Islet precursor cell (in vitro differentiated cells): ENCODE measurements around the gene ITK.
"Not testable (repeated sequence)": the region's sequence is repeated elsewhere in the genome, so short reads cannot be mapped to it uniquely, and the experiment has no call there.

Source experiments
- DNase-seq: peaks from one replicate; pipeline ENCODE4 v3.0.0-alpha.2; 2018

Gene ITK

DNA sequence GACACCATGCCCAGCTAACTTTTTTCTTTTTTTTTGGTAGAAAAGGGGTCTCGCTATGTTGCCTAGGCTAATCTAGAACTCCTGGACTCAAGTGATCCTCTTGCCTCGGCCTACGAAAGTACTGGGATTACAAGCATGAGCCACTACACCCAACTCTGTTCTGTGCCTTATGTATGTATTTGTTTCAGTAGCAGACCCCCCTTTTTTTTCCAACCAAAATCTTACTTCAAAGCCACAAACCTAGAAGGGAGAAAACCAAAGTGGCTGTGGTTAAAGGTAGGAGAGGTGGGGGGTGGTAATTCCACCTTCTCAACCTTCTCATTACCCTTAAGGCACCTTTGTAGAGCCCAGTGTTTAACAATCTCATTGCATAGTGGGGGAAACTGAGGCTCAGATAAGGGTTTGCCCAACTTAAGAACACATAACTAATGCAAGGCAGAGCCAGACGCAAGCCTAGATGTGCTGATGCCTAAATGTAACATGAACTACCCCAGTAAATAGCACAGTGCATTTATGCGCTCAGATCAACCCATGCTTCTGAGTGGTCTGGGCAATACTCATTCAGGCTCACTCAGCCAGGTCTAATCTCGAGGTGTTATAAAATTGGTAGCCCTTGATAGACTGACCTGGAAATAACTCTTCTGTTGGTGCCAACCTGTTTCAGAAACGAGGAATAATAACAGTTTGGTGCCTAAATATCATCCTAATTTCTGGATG, 33.0 kb downstream of the ITK start:
- no peak for DNase-seq

DNA sequence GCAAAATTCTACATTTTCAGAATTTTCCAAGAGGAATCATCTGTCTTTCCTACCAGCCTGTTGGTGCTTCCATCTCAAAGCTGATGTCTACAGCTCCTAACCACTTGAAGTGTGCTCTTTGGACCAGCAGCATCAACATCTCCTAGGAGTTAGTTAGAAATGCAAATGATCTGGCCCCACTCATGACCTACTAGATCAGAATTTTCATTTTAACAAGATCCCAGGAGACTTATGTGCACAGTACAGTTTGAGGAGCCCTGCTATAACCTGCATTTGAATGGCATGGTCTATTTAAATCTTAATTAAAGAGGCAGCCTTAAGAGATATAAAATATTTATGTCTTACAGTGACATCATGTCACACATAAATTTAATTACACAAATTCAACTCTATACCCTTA, 33.8 kb downstream of the ITK start:
- DNase-seq = no peak

DNA sequence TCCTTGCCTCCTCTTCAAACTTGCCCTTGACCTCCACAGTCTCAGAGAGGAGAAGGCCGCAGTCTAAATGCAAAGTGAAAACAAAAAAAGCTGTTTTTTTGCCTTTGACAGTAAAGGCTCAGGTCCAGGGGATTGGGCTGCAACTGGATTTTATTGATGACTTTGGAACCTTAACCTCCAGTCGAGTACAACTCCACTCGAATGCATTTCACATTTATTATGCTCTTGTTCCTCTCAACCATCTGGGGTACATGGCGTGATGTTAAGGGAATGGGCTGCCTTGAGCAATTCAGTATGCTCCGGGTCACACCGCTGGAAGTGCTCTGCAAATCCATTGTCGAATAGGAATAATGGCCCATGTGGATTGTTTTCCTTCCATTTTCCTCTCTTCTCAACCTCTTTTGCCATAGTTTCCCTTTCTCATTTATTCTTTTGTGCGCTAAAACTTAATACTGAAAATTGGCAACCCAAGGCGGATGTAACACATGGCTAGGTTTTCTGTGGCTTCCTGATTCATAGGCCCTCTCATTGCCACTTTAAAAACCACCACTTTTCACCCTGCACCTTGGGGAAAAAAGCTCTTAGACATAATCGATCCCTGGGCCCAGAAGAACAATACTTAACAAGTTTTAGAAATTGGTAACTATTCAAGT, 34.3 kb downstream of the ITK start:
- DNase-seq = no peak

- no peak for DNase-seq
Measured at GRCh38 chr5:157215514-157216167, 35.0 kb downstream of the ITK start.

- no peak for DNase-seq
Measured at GRCh38 chr5:157216391-157217142, 35.9 kb downstream of the ITK start.

DNA sequence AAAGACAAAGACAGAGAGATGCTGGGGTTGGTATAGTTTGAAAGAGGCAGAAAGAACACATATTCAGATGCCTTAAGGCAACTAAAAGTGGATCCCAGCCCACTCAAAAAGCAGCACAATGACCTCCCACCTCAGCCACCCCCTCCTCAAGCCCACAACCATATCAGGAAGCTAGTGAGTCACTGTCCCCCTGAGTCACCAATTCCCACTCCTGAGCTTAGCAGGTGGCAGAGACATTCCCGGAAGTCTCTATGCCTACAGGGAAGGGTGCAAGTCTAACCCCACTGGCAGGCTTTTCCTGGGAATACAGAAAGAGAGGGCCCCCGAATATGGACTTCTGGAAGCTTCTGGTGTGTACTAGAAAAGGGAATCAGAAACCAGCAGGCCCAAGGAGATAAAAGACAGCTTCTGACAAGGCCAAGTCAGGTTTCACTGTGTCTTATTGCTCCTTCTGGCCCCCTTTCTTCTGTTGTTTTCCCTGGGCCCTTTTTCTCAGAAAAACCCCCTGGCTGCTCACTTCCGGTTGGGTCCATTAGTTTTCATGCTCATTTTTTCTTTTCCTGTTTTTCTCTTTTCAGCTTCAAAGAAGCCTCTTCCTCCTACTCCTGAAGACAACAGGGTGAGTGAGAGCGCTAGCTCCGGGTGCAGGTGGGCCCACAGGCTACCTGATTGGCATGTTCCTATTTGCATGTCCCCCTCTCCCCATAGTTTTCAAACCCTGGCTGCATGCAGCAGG, 36.8 kb downstream of the ITK start:
- no peak for DNase-seq

DNA sequence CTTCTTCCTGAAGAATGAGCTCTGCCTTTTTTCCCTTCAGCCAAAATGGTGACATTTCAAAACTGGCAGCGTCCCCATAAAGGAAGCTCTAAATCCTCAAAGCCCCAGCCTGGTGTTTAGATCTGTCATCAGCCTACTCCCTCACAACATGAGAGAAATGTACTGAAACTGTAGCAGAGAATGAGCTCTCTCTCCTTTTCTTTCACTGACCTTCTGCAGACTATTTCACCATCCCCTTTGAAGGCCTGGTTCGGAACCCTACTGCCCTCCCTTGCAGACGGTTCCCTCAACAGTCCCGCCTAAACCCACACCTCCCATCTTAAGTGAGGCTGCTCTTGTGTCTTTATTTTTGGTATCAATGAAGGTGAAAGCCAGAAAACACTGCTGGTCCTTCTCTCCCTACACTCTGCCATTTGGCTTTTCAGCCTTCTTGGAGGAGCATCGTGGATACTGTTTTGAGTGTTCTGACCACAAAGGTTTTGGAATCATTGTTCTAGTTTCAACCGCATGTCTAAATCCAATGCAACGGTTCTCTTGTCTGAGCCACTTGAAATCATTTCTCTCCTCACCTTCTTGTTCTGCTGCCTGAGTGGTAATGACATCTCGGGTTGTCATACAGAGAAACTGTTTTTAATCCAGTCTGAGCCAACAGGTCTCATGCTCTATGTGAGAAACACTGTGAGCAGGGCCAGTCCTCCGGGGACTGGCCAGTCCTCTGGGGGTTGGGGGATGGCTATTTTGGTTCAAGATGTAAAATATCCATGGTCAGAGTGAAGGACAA, 39.0 kb downstream of the ITK start:
- DNase-seq = no peak

DNA sequence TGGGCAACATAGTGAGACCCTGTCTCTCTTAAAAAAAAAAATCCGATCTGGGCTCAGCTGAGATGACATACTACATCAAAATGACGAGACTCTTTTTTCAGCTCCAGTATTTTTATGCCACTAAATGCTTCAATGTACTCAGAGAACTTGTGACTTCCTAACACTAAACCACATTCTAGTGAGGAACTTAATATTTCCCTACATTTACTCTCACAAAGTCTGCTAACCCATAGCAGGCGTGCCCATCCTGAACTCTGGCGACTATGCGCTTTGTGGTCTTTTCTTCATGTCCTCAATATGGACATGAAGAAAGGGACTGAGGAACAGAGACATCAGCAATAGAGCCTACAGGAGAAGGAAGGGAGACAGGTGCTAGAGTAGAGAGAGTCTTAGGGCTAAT, 41.3 kb downstream of the ITK start:
- DNase-seq = no peak

DNA sequence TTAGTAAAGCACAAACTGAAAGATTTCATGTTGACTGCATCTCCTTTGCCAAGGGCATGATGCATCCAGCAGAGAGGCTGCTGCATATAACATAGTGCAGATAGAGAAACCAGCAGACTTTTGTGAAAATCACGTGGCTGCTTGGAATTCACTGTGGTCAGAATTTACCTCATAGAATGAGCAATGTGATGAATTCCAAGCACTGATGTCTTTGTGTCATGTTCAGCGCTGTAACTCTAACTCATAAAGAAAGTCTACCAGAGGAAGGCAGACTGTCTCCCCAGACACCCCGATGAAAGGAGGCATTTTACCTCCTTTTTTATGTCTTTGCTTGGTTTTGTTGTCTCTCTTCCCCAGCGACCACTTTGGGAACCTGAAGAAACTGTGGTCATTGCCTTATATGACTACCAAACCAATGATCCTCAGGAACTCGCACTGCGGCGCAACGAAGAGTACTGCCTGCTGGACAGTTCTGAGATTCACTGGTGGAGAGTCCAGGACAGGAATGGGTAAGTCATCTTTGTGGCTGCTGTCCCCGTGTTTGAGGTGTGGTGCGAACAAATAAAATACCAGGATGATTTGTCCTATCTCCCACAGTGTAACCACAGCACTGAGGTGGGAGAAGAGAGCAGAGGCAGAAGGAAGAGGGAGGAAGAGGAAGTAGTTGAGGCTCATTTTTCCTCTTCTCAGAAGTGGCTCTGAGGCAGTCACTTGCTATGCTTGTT, 42.0 kb downstream of the ITK start:
- DNase-seq = no peak

GRCh38 chr5:157225469-157226422, 45.1 kb downstream of the ITK start:
- no peak for DNase-seq

- no peak for DNase-seq
Measured at GRCh38 chr5:157230610-157231009, 50.0 kb downstream of the ITK start.

DNA sequence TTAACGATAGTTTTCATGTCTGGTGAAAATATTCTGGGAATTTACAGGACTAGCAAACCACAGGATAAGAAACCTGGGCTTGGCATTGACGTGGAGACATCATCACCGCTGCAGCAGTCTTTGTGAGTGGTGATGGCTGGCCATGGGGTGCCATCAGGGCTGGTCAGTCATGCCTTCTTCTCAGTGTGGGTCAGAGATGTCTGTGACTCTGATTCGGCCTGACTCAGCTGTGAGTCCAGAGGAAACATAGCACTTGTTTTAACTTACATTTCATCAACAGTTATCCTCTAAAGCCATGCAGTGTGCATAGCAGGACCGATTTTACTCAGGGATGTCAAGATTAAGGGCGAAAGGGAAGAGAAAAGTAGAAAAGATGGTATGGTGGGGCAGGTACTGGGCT, 52.1 kb downstream of the ITK start:
- DNase-seq = no peak

GRCh38 chr5:157233515-157233914, 52.9 kb downstream of the ITK start:
- DNase-seq = no peak

DNA sequence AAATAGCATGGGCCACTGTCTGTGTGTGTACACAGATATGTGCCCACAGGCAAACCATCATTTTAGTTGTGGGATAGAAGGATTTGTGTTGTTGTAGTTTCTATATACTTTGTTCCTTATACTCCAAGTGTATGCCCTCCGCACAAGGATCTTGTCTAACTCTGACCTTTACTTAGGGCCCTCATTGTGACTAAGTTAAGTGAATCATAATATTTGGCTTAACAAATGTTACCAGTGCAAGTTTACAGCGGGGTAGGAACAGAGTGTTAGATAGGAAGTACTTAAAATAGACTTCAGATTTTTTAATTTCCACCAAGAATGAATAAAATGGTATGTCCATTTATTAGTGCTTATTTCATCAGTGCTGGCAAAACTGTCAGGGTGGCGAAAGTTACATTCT, 55.8 kb downstream of the ITK start:
- DNase-seq = no peak

DNA sequence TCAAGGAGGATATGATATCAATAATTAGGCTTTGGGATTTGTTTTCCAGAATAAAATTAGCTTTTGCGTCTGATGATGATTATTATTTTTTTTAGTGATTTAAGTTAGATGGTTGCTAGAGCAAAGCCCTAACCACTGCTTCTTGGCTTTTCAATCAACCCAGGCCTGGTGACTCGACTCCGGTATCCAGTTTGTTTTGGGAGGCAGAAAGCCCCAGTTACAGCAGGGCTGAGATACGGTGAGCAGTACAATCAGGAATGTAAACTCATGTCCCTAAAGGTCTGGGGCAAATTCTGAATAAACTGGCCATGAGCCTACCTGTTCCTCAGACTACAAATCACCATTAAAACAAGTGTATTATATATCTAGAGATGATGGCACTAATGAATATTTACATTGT, 60.8 kb downstream of the ITK start:
- no peak for DNase-seq

GRCh38 chr5:157244704-157245103, 64.1 kb downstream of the ITK start:
- not testable (repeated sequence) for DNase-seq

DNA sequence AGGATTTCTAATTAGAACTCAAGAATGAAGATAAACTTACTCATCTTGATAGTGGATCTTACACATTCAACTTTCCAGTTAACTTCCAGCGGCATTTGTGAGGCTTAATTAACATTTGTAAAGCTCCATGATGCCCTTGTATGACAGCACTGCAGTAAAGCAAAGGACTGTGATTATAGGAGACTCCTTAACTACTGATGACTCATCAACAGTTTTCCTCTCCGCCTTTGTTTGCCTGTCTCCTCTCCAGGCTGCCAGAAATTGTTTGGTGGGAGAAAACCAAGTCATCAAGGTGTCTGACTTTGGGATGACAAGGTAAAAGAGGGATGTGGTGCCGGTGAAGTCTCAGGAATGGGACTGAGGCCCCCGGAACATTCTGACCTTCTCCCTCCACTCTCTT, 64.8 kb downstream of the ITK start:
- DNase-seq = peak; percentile 77

DNA sequence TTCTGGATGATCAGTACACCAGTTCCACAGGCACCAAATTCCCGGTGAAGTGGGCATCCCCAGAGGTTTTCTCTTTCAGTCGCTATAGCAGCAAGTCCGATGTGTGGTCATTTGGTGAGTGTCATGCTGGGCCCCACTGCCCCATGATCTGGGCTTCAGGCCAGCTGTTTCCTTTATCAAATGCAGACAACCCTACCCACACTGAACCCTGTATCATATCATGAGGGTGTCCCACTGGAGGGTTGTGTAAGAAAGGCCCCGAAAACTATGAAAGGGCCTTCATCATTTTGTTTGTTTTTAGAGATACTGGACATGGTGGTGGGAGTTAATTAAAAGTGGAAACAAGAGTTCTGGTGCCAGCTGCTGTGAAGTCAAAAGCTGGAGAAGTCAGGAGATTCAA, 65.2 kb downstream of the ITK start:
- DNase-seq = no peak

DNA sequence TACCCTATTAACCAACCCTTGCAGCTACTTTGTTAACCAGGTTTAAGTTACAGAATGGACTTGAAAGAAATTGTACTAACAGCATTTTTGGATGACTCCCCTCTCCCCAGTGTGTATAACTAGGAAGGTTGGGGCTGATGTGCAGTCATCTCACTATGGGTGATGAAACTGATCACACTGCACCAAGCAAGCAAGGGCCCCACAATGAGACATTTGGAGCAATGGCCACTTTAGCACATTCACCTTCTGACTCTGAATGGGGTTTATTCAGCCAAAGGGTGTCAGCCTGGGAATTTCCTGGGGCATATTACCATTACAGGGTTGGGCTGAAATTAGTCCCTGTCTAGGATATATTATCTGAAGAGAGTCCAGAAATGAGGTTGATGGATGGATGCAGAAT, 66.6 kb downstream of the ITK start:
- no peak for DNase-seq

DNA sequence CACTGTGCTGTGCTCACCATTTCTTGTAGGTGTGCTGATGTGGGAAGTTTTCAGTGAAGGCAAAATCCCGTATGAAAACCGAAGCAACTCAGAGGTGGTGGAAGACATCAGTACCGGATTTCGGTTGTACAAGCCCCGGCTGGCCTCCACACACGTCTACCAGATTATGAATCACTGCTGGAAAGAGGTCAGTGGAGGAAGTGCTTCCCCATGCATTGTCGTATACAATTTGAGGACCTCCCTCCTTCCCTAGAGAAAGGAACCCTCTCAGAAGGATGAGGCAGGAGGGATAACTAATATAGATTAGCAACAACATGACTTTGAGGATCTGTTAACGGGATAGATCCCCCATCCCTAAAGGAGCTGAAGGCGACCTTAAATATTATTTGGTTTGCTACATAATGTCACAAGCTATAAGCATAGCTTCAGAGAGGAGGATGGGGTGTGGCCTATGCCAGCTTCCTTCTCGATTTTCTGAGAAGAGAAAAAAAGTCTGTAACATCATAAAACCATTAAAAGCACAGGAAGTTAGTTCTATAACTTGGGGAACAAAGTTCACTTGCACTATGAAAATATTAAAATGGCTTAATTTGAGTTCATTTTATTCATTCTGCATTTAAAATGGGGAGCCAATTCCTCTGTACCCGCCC, 68.3 kb downstream of the ITK start:
- no peak for DNase-seq
